Neural crest cell (in vitro differentiated cells): ENCODE measurements around the gene SLC44A5. TPM values are rescaled to one million over a fixed set of nuclear protein-coding genes. Genes with fewer than 3 reads are reported as not detected.

Experiments used
- DNase-seq: peaks from one replicate; pipeline ENCODE4 v3.0.0; 2021; ENCODE audit warnings: low read depth, mixed read lengths, low spot score
- H3K27ac Mint-ChIP-seq: one replicate; pipeline ENCODE4 v1.8.0; 2021; ENCODE audit warnings: mild to moderate bottlenecking, mixed read lengths; ENCODE audit not compliant: unreplicated experiment
- H3K27me3 Mint-ChIP-seq: 2 replicates; pipeline ENCODE4 v1.8.0; 2021; ENCODE audit warnings: low read depth, mild to moderate bottlenecking, mixed read lengths
- H3K36me3 Mint-ChIP-seq: 2 replicates; pipeline ENCODE4 v1.8.0; 2021; ENCODE audit warnings: low read depth, mild to moderate bottlenecking, mixed read lengths
- H3K4me1 Mint-ChIP-seq: 2 replicates; pipeline ENCODE4 v1.8.0; 2021; ENCODE audit warnings: mixed read lengths
- H3K4me3 Mint-ChIP-seq: one replicate; pipeline ENCODE4 v1.8.0; 2021; ENCODE audit warnings: mild to moderate bottlenecking, mixed read lengths
- H3K9me3 Mint-ChIP-seq: 2 replicates; pipeline ENCODE4 v1.8.0; 2021; ENCODE audit warnings: mixed read lengths
- CTCF ChIP-seq: fragments of 200-600 bp; sonication (generic); conservative IDR thresholded peaks from 2 replicates; pipeline ENCODE4 v1.5.0; 2021; ENCODE audit warnings: antibody characterized with exemption, mild to moderate bottlenecking
- total RNA-seq: library from RNA; stranded (reverse); gene quantifications from 2 replicates; pipeline ENCODE4 v1.2.1, GENCODE V29; 2021

Gene SLC44A5
- total RNA-seq, 1 donor from 2014 or later: 9.7 TPM

- no peaks in the 10 kb centered on the region for H3K27me3 Mint-ChIP-seq
- DNase-seq: peak; percentile 18
- no peak overlapping the region for H3K4me3 Mint-ChIP-seq
- H3K27ac Mint-ChIP-seq: no peak overlapping the region
- H3K36me3 Mint-ChIP-seq: no peaks in the 10 kb centered on the region
- H3K4me1 Mint-ChIP-seq: peaks cover 23% of the 10 kb centered on the region
- H3K9me3 Mint-ChIP-seq: no peaks in the 10 kb centered on the region
- TF ChIP-seq CTCF: peak; percentile 84
Measured at GRCh38 chr1:75632350-75632949, 21.5 kb upstream of the SLC44A5 start.

GRCh38 chr1:75630998-75631397, 20.1 kb upstream of the SLC44A5 start:
- Mint-ChIP-seq H3K9me3 (no peaks in the 10 kb centered on the region), H3K4me1 (peaks cover 23% of the 10 kb centered on the region), H3K27me3 (no peaks in the 10 kb centered on the region), H3K36me3 (no peaks in the 10 kb centered on the region), H3K4me3 (no peak overlapping the region), H3K27ac (no peak overlapping the region)
- no peak for TF ChIP-seq CTCF
- no peak for DNase-seq

GRCh38 chr1:75630004-75630594, 19.2 kb upstream of the SLC44A5 start:
- Mint-ChIP-seq H3K4me1 (peaks cover 23% of the 10 kb centered on the region), H3K27me3 (no peaks in the 10 kb centered on the region), H3K9me3 (no peaks in the 10 kb centered on the region), H3K27ac (no peak overlapping the region), H3K4me3 (no peak overlapping the region), H3K36me3 (no peaks in the 10 kb centered on the region)
- DNase-seq: no peak
- no peak for TF ChIP-seq CTCF

GRCh38 chr1:75625795-75626194, 14.9 kb upstream of the SLC44A5 start:
- TF ChIP-seq CTCF: no peak
- Mint-ChIP-seq H3K36me3 (peaks cover under 1% of the 10 kb centered on the region), H3K27me3 (no peaks in the 10 kb centered on the region), H3K4me3 (no peak overlapping the region), H3K4me1 (peaks cover 14% of the 10 kb centered on the region), H3K27ac (no peak overlapping the region), H3K9me3 (peaks cover under 1% of the 10 kb centered on the region)
- no peak for DNase-seq

- peaks cover 35% of the 10 kb centered on the region for H3K27me3 Mint-ChIP-seq
- peaks cover 2% of the 10 kb centered on the region for H3K36me3 Mint-ChIP-seq
- H3K4me3 Mint-ChIP-seq: peak overlapping the region; percentile 87
- H3K27ac Mint-ChIP-seq: no peak overlapping the region
- no peak for DNase-seq
- H3K9me3 Mint-ChIP-seq: peaks cover 2% of the 10 kb centered on the region
- H3K4me1 Mint-ChIP-seq: peaks cover 25% of the 10 kb centered on the region
- TF ChIP-seq CTCF: no peak
Measured at GRCh38 chr1:75618382-75618781, 7.5 kb upstream of the SLC44A5 start.
